Thyroid gland (tissue), 4 donors: ENCODE measurements around the gene ZNF711.

ENCODE experiments used
- POLR2A ChIP-seq, 2 donors: fragments of 450-650 bp; IDR thresholded peaks; one replicate each; pipeline ENCODE4 v1.6.1; 2017; ENCODE audit warnings: antibody characterized with exemption in 2 of 2, mild to moderate bottlenecking in 2 of 2, moderate library complexity in 1 of 2
- TF ChIP-seq, protein P1 (sequence below), 6 experiments: fragments of 200-600 bp in 3 of 6; fragments of 450-650 bp in 3 of 6; sonication (generic) in 3 of 6; IDR thresholded peaks; one replicate each; pipeline ENCODE4 v1.5.1; 2016 to 2019; ENCODE audit warnings: antibody characterized with exemption in 6 of 6, mild to moderate bottlenecking in 2 of 6, inconsistent platforms in 1 of 6, moderate library complexity in 1 of 6

GRCh38 chrX:85309717-85310116, 65.9 kb downstream of the ZNF711 start:
- TF ChIP-seq, protein P1, sequence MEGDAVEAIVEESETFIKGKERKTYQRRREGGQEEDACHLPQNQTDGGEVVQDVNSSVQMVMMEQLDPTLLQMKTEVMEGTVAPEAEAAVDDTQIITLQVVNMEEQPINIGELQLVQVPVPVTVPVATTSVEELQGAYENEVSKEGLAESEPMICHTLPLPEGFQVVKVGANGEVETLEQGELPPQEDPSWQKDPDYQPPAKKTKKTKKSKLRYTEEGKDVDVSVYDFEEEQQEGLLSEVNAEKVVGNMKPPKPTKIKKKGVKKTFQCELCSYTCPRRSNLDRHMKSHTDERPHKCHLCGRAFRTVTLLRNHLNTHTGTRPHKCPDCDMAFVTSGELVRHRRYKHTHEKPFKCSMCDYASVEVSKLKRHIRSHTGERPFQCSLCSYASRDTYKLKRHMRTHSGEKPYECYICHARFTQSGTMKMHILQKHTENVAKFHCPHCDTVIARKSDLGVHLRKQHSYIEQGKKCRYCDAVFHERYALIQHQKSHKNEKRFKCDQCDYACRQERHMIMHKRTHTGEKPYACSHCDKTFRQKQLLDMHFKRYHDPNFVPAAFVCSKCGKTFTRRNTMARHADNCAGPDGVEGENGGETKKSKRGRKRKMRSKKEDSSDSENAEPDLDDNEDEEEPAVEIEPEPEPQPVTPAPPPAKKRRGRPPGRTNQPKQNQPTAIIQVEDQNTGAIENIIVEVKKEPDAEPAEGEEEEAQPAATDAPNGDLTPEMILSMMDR (IDR thresholded peaks at IDR 0.05), result no peak
- no peak for TF ChIP-seq POLR2A (IDR thresholded peaks at IDR 0.05)
